ENCODE measurements around the gene RERE.
A peak's percentile ranks its signal among the peaks of the same experiment; 100 is the strongest.

The RERE gene

DNA sequence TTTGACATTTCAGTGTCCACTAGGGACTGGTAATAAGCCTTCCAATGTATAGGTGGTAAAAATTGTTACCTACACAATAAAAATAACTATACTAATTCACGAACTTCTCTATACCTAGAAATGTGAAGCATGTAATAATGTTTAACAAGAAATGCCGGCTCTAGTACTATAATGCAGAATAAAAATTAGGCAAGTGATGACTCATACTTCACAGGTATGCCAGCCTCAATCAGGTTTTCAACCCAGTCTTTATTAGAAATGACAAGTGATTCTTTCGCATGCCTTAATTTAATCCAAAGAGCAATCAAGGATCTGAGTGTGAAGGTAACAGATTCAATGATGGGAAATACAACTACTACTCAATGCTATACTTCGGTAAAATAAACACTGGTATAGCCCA, 134.9 kb downstream of the RERE start:
- 97 to 100% methylated on average over 2 to 3 of the region's 4 CpGs for WGBS, 2 experiments
- Histone ChIP-seq H3K27ac (ENCODE audit: insufficient read depth, low read depth, low read length, poor library complexity, severe bottlenecking) (no peak overlapping the region), H3K4me3 (ENCODE audit: insufficient read depth, low read depth, low read length) (no peak overlapping the region), H3K9me3 (ENCODE audit: control insufficient read depth, low read length) (no peaks in the 10 kb centered on the region), H3K4me1 (ENCODE audit: control insufficient read depth, insufficient read depth, low read length) (peaks cover 6% of the 10 kb centered on the region), H3K27me3 (ENCODE audit: control insufficient read depth, insufficient read depth, low read length, poor library complexity, severe bottlenecking) (no peaks in the 10 kb centered on the region), H3K36me3 (ENCODE audit: control insufficient read depth, insufficient read depth, low read length) (no peaks in the 10 kb centered on the region)

- WGBS, 2 experiments: 80 to 100% methylated on average over 1 of the region's 1 CpG
- Histone ChIP-seq H3K27ac (ENCODE audit: insufficient read depth, low read depth, low read length, poor library complexity, severe bottlenecking) (no peak overlapping the region), H3K4me1 (ENCODE audit: control insufficient read depth, insufficient read depth, low read length) (peaks cover 7% of the 10 kb centered on the region), H3K4me3 (ENCODE audit: insufficient read depth, low read depth, low read length) (no peak overlapping the region), H3K36me3 (ENCODE audit: control insufficient read depth, insufficient read depth, low read length) (no peaks in the 10 kb centered on the region), H3K27me3 (ENCODE audit: control insufficient read depth, insufficient read depth, low read length, poor library complexity, severe bottlenecking) (no peaks in the 10 kb centered on the region), H3K9me3 (ENCODE audit: control insufficient read depth, low read length) (no peaks in the 10 kb centered on the region)
Measured at GRCh38 chr1:8681911-8682310, 135.5 kb downstream of the RERE start.

- Histone ChIP-seq H3K27ac (ENCODE audit: insufficient read depth, low read depth, low read length, poor library complexity, severe bottlenecking) (no peak overlapping the region), H3K4me3 (ENCODE audit: insufficient read depth, low read depth, low read length) (no peak overlapping the region), H3K36me3 (ENCODE audit: control insufficient read depth, insufficient read depth, low read length) (no peaks in the 10 kb centered on the region), H3K9me3 (ENCODE audit: control insufficient read depth, low read length) (no peaks in the 10 kb centered on the region), H3K27me3 (ENCODE audit: control insufficient read depth, insufficient read depth, low read length, poor library complexity, severe bottlenecking) (no peaks in the 10 kb centered on the region), H3K4me1 (ENCODE audit: control insufficient read depth, insufficient read depth, low read length) (peaks cover 11% of the 10 kb centered on the region)
- 82 to 87% methylated on average over 13 to 14 of the region's 14 CpGs for WGBS, 2 experiments
Measured at GRCh38 chr1:8680664-8681650, 136.5 kb downstream of the RERE start.

DNA sequence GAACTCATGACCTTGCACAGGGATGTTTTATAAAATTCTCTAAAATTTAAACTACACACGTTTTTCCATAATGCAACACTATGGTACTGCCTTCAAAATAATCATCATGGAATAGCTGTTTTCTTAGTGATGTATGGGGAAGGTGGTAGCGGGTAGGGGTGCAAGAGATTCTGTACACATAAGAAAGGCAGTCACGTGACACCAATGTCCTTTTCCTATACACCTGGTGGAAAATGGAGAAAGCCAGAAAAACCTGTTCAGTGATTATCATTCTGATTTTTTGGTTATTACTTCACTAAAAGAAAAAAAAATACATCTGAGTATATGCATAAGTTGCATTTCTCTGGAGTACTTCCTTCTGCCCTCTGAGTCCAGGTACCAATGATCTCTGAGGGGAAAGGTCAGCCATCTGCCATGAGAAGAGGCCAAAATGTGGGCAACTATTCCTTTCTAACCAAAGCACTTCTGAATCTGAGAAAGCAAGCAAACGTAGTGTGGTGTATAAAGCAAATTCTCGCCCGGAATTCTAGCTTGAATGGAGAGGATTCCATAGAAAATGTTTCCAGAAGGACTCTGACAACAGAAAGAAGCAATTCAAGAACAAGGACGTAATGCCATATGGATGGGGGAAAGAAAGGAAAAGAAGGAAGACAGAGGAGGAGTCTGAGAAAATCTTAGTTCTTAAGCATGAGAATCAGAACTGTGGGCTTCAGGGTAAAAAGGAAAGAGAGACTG, 137.3 kb downstream of the RERE start:
- Histone ChIP-seq H3K27me3 (ENCODE audit: control insufficient read depth, insufficient read depth, low read length, poor library complexity, severe bottlenecking) (no peaks in the 10 kb centered on the region), H3K4me3 (ENCODE audit: insufficient read depth, low read depth, low read length) (no peak overlapping the region), H3K27ac (ENCODE audit: insufficient read depth, low read depth, low read length, poor library complexity, severe bottlenecking) (no peak overlapping the region), H3K9me3 (ENCODE audit: control insufficient read depth, low read length) (no peaks in the 10 kb centered on the region), H3K36me3 (ENCODE audit: control insufficient read depth, insufficient read depth, low read length) (no peaks in the 10 kb centered on the region), H3K4me1 (ENCODE audit: control insufficient read depth, insufficient read depth, low read length) (peaks cover 11% of the 10 kb centered on the region)
- WGBS, 2 experiments: 86 to 92% methylated on average over 4 to 6 of the region's 7 CpGs

DNA sequence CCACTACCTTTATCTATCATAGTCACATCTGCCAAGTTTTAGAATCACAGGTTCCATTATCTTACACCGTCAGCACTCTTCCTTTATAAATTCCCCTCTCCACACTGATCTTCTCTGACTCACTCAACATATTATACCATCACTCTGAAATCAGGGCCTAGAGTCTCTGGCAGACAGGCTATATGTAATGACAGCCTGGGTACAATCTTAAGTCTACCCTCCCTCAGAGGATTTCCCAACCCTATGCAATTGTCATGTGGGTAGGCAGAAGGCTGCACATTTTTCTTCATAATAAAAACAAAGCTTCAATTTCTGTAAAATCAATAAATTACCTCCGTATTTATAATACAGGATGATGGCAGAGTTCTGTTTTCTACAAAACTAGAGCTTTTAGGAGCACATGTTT, 138.0 kb downstream of the RERE start:
- Histone ChIP-seq H3K4me3 (ENCODE audit: insufficient read depth, low read depth, low read length) (no peak overlapping the region), H3K4me1 (ENCODE audit: control insufficient read depth, insufficient read depth, low read length) (peaks cover 15% of the 10 kb centered on the region), H3K27ac (ENCODE audit: insufficient read depth, low read depth, low read length, poor library complexity, severe bottlenecking) (no peak overlapping the region), H3K36me3 (ENCODE audit: control insufficient read depth, insufficient read depth, low read length) (no peaks in the 10 kb centered on the region), H3K27me3 (ENCODE audit: control insufficient read depth, insufficient read depth, low read length, poor library complexity, severe bottlenecking) (no peaks in the 10 kb centered on the region), H3K9me3 (ENCODE audit: control insufficient read depth, low read length) (no peaks in the 10 kb centered on the region)
- 88 to 93% methylated on average over 1 to 2 of the region's 2 CpGs for WGBS, 2 experiments

DNA sequence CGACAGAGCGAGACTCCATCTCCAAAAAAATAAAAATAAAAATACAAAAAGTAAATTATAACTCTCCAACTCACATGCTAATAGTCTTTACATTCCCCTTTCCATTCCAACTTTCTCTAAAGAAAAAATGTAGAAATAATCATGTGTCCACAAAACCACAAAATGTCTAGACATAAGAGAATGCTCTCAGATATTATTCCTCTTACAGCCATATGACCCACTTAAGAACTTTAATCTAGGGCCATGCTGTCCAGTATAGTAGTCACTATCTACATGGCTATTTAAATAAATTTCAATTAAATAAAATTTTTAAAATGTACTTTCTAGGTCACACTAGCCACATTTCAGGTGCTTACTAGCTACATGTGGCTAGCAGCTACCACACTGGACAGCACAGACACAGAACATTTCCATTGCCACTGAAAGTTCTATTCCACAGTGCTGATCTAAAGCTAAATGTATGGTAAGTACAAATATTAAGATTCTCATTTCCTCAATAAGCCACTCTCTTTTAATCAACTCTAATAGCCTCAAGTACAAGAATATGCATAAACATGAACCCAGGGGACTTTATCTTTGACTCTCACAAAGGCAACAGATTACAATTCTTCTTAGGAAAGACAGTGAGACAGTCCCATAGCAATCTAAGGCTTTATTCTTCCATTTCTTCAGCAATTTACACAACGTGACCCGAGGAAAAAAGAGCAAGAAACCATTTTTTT, 138.6 kb downstream of the RERE start:
- 87 to 95% methylated on average over 3 to 4 of the region's 4 CpGs for WGBS, 2 experiments
- no peak overlapping the region for H3K27ac ChIP-seq (ENCODE audit: insufficient read depth, low read depth, low read length, poor library complexity, severe bottlenecking)
- H3K36me3 ChIP-seq (ENCODE audit: control insufficient read depth, insufficient read depth, low read length): no peaks in the 10 kb centered on the region
- peaks cover 15% of the 10 kb centered on the region for H3K4me1 ChIP-seq (ENCODE audit: control insufficient read depth, insufficient read depth, low read length)
- no peaks in the 10 kb centered on the region for H3K9me3 ChIP-seq (ENCODE audit: control insufficient read depth, low read length)
- no peaks in the 10 kb centered on the region for H3K27me3 ChIP-seq (ENCODE audit: control insufficient read depth, insufficient read depth, low read length, poor library complexity, severe bottlenecking)
- H3K4me3 ChIP-seq (ENCODE audit: insufficient read depth, low read depth, low read length): no peak overlapping the region

DNA sequence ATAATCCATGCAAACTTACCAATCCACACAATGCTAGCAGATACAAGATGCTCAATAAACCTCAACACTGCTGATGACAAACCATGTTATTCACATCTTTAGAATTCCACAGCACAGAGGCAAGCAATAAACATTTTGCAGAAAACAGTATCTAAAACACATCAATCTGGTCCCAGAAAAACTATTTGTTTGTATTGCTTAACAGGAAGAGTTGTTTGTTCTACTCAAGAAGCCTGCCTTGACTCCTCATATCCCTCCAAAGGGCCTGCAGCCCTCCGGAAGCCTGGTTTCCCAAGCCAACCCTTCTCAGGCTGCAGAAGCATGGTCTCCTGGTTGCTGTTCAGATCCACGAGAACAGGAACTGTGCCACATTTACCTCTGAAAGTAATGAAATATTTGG, 139.7 kb downstream of the RERE start:
- Histone ChIP-seq H3K4me3 (ENCODE audit: insufficient read depth, low read depth, low read length) (no peak overlapping the region), H3K36me3 (ENCODE audit: control insufficient read depth, insufficient read depth, low read length) (no peaks in the 10 kb centered on the region), H3K27me3 (ENCODE audit: control insufficient read depth, insufficient read depth, low read length, poor library complexity, severe bottlenecking) (no peaks in the 10 kb centered on the region), H3K9me3 (ENCODE audit: control insufficient read depth, low read length) (no peaks in the 10 kb centered on the region), H3K27ac (ENCODE audit: insufficient read depth, low read depth, low read length, poor library complexity, severe bottlenecking) (no peak overlapping the region), H3K4me1 (ENCODE audit: control insufficient read depth, insufficient read depth, low read length) (peaks cover 15% of the 10 kb centered on the region)
- WGBS, 2 experiments: 89 to 95% methylated on average over 1 to 2 of the region's 2 CpGs

DNA sequence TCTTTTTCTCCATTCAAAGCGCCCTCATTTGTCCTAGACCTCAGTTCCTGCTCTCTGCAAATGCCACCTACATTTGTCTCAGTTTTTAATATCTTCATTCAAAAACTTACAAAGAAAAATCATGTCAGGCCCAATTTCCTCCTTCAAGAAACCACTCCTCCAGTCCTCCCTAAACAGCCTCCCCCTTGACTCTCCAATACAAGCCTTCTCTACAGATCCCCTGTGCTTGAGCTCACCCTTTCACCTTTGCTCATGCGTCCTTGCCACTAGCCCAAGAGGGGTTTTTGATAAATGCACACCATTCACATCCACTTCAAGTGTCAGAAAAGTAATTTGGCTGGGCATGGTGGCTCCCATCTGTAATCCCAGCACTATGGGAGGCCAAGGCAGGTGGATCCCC, 140.6 kb downstream of the RERE start:
- H3K4me1 ChIP-seq (ENCODE audit: control insufficient read depth, insufficient read depth, low read length): peaks cover 15% of the 10 kb centered on the region
- H3K27me3 ChIP-seq (ENCODE audit: control insufficient read depth, insufficient read depth, low read length, poor library complexity, severe bottlenecking): no peaks in the 10 kb centered on the region
- no peak overlapping the region for H3K27ac ChIP-seq (ENCODE audit: insufficient read depth, low read depth, low read length, poor library complexity, severe bottlenecking)
- 77 to 91% methylated on average over 2 of the region's 2 CpGs for WGBS, 2 experiments
- no peaks in the 10 kb centered on the region for H3K36me3 ChIP-seq (ENCODE audit: control insufficient read depth, insufficient read depth, low read length)
- H3K9me3 ChIP-seq (ENCODE audit: control insufficient read depth, low read length): no peaks in the 10 kb centered on the region
- H3K4me3 ChIP-seq (ENCODE audit: insufficient read depth, low read depth, low read length): no peak overlapping the region

DNA sequence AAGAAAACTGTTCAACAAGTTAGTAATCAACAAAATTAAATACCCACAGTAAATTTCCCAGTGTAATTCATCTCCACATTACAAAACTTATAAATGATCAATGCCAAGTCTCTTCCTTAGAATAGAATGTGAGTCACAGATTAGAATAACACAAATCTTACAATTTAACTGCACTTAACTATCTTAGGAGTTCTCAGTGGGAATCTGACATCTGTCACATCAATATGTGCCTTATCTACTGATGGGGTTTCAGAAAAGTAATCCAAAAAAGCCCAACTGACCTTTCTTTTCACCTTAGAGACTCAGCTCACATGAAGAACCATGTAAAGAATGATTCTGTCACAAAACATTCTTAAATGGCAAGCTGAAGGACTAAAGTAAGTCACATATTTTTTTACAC, 141.4 kb downstream of the RERE start:
- peak overlapping the region; percentile 29 for H3K27ac ChIP-seq (ENCODE audit: insufficient read depth, low read depth, low read length, poor library complexity, severe bottlenecking)
- no peak overlapping the region for H3K4me3 ChIP-seq (ENCODE audit: insufficient read depth, low read depth, low read length)
- H3K27me3 ChIP-seq (ENCODE audit: control insufficient read depth, insufficient read depth, low read length, poor library complexity, severe bottlenecking): no peaks in the 10 kb centered on the region
- H3K4me1 ChIP-seq (ENCODE audit: control insufficient read depth, insufficient read depth, low read length): peaks cover 13% of the 10 kb centered on the region
- no peaks in the 10 kb centered on the region for H3K9me3 ChIP-seq (ENCODE audit: control insufficient read depth, low read length)
- H3K36me3 ChIP-seq (ENCODE audit: control insufficient read depth, insufficient read depth, low read length): no peaks in the 10 kb centered on the region

- 91% methylated on average over 1 of the region's 2 CpGs; no CpG with 5 or more reads in 1 of the 2 experiments for WGBS, 2 experiments
- peaks cover 11% of the 10 kb centered on the region for H3K4me1 ChIP-seq (ENCODE audit: control insufficient read depth, insufficient read depth, low read length)
Measured at GRCh38 chr1:8674912-8675311, 142.5 kb downstream of the RERE start.

More at GRCh38 chr1:8674912-8675311, 142.5 kb downstream of the RERE start:
- H3K9me3 ChIP-seq (ENCODE audit: control insufficient read depth, low read length): no peaks in the 10 kb centered on the region
- H3K27ac ChIP-seq (ENCODE audit: insufficient read depth, low read depth, low read length, poor library complexity, severe bottlenecking): no peak overlapping the region
- no peaks in the 10 kb centered on the region for H3K36me3 ChIP-seq (ENCODE audit: control insufficient read depth, insufficient read depth, low read length)
- no peaks in the 10 kb centered on the region for H3K27me3 ChIP-seq (ENCODE audit: control insufficient read depth, insufficient read depth, low read length, poor library complexity, severe bottlenecking)
- no peak overlapping the region for H3K4me3 ChIP-seq (ENCODE audit: insufficient read depth, low read depth, low read length)
